CD1c-positive myeloid dendritic cell (primary cell): Measurements from ENCODE around the gene TM2D3.

Experiments used
- DNase-seq: peaks from one replicate; pipeline ENCODE4 v3.0.0-alpha.2; 2016; ENCODE audit errors: extremely low spot score

Gene TM2D3

DNA sequence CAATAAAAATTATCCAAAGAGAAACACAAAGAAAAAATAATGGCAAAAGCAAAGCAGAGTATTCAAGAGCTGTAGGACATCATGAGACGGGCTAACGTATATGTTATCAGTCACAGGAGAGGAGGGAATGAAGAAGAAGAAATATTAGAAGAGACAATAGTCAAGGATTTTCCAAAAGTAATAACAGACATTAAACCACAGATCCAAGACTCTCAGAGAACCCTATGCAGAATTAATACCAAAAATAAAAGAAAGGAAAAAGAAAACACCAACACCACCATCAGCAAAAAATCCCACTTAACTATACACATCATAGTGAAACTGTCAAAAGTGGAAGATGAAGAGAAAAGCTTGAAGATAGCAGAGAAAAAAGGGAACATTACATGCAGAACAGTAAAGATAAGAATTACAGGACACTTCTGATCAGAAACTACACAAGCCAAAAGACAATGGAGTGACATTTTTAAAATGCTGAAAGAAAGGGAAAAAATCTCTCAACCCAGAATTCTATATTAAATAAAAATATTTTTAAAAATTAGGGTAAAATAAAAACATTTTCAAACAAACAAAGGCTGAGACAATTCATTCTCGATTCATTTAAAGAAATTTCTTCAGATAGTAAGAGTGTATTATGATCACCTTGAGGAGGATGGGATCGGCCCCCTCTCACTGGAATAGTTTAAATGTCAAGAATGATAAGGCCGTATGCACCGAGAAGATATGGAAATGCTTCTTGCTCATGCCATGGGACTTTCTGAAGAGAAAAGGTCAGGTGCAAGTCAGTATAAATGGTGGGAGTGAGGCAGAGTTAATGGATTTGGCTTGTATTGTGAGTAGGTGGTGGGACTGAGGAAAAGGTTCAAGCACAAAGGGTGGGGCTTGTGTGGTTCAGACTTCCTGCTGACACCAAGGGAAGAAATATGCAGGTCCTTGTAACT is 28.5 kb downstream of the TM2D3 start:
- DNase-seq = no peak

GRCh38 chr15:101621961-101622360 is 30.2 kb downstream of the TM2D3 start:
- no peak for DNase-seq

- DNase-seq = no peak
Observed at GRCh38 chr15:101620671-101621070, 31.5 kb downstream of the TM2D3 start.

- DNase-seq = no peak
Observed at GRCh38 chr15:101619615-101619865, 32.6 kb downstream of the TM2D3 start.

- no peak for DNase-seq
Observed at GRCh38 chr15:101618851-101619614, 33.1 kb downstream of the TM2D3 start.

GRCh38 chr15:101618076-101618475 is 34.1 kb downstream of the TM2D3 start:
- DNase-seq = no peak

GRCh38 chr15:101617390-101617965 is 34.7 kb downstream of the TM2D3 start:
- DNase-seq = no peak

GRCh38 chr15:101615986-101616848 is 36.0 kb downstream of the TM2D3 start:
- DNase-seq = no peak

- no peak for DNase-seq
Observed at GRCh38 chr15:101615414-101615985, 36.7 kb downstream of the TM2D3 start.

- no peak for DNase-seq
Observed at GRCh38 chr15:101614761-101615160, 37.4 kb downstream of the TM2D3 start.

- no peak for DNase-seq
Observed at GRCh38 chr15:101614001-101614585, 38.1 kb downstream of the TM2D3 start.

DNA sequence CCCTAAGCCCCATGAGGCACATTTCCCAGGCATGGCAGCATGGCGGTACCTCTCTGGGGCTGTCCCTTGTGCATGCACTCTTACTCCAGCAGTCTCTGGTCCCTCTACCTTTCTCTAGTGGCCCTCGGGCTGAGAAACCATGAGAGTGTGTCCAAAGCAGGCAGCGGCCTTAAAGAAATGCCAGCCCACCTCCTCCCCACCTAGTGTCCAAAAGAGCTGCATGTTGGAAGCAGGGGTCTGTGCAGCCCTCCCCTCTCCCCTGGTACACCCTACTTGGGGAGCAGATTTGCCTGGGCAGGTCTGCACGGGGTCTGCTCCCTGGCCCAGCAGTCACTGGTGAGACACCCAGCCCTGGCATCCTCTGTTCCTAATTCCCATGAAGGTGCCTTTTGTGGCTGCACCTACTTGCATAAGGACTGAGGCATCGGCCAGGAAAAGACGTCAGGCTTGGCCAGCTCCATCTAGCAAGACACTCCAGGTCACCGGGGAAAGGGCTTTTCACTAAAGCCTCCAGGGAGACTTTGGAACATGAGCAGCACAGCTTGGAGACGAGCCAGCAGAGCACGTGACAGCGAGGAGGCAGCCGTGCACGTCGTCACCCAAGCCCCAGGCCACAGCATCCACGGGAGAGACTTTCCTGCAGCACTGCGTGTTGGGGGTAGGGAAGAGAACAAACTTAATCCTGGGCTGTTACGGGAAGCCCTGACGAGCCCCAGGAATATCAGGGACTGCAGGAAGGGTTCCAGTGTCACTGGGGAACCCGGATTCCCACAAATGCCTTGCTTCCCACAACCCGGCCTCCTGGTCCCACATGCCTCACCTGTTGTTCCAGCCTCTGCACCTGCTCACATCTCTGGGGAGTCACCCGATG is 38.8 kb downstream of the TM2D3 start:
- no peak for DNase-seq

- DNase-seq = no peak
Observed at GRCh38 chr15:101612676-101613075, 39.5 kb downstream of the TM2D3 start.

DNA sequence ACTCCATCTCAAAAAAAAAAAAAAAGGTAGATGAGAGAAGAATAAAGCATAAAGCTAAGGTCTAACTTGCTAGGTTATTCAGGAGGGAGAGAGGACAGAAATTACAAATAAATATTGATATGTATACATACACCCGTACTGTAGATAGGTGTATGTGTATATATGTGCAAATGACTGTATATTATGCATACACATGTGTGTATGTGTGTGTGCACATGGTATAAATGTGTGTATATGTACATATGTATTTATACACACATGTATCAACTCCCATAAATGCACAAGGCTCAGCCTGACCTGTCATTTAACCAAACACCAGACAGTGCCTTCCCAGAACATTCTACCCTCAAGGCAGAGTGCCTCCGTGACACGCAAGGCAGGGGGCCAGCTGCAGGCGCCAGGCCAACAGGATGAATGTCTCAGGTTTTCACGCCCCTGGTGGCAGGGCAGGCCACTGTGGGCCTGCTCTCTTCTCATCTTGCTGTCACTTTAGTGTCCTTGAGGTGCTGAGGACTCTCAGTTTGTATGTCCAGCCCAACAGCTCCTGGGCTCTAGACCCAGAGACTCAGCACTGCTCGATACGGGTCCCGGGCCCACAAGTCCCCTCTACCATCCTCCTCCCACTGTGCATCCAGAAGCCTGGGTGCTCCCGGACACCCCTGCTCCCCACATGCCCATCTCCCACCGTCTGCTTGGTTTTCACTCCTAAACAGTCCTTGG is 40.4 kb downstream of the TM2D3 start:
- no peak for DNase-seq

GRCh38 chr15:101611007-101611406 is 41.2 kb downstream of the TM2D3 start:
- no peak for DNase-seq

DNA sequence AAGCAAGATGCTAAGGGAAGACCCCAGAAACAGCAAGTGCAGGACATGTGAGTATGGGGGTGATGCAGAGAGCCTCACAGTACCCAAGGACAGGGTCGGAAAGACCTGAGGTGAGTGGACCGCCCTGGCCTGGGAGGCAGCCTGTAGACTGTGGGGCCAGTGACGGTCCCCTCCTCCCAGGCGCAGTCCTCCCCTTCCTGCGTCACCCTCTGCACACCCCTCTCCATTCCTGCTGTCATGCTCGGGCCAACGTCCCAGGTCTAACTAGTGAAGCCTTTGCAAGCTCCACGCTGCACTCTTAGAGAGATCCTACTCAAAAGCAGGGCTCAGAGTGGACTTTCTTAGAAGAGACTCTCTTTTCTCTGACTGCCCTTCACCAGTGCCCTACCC is 41.6 kb downstream of the TM2D3 start:
- no peak for DNase-seq

DNA sequence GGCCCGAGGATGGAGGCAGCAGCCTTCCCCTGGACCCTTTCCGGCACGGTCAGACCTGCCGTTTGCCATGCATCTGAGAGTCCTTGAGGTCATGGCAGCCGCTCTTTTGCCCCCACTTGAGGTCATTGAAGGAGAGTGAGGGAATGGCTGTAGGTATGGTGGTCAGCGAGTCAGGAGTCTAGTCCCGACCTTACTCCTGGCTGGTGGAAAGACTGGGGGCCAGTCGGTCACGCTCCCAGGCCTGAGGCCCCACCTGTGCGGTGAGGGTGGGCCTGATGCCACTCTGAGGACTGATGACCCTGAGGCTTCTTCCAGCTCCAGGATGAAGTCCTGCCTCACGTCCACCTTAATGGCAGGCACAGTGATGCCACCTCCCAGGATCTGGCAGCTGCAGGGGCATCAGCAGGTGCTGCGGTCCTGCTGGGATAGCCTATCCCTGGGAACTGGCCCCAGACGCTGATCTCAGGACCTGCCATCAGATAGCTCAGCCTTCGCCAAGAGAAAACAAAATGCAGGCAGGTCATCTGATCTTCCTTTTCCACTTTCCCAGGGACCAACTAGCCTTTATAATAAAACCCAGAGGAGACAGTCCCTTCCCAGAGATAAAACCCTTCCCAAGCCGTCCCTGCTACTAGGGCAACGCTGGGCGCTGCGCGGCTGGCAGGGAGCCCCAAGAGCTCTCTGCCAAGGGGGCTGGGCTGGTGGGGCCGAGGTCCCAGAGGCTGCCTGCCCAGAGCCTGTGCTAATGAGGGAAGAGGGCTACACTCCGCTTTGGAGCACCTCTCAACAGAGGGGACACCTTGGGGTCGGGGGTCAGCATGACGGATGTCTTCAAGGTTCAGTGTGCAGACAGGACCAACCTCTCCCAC is 42.2 kb downstream of the TM2D3 start:
- DNase-seq = no peak

GRCh38 chr15:101608201-101608600 is 44.0 kb downstream of the TM2D3 start:
- DNase-seq = no peak

GRCh38 chr15:101607108-101607507 is 45.1 kb downstream of the TM2D3 start:
- no peak for DNase-seq
